Measurements from ENCODE around the gene TBC1D21.
A peak's percentile ranks its signal among the peaks of the same experiment; 100 is the strongest.

The TBC1D21 gene

GRCh38 chr15:73908822-73909122 is 35.4 kb downstream of the TBC1D21 start:
- no peak for DNase-seq (ENCODE audit: low spot score)

GRCh38 chr15:73909651-73910050 is 36.3 kb downstream of the TBC1D21 start:
- DNase-seq (ENCODE audit: low spot score) = no peak

- no peak for DNase-seq (ENCODE audit: low spot score)
Observed at GRCh38 chr15:73910522-73911303, 37.3 kb downstream of the TBC1D21 start.

GRCh38 chr15:73912030-73912596 is 38.7 kb downstream of the TBC1D21 start:
- DNase-seq (ENCODE audit: low spot score) = no peak

- no peak for DNase-seq (ENCODE audit: low spot score)
Observed at GRCh38 chr15:73914145-73914544, 40.8 kb downstream of the TBC1D21 start.

GRCh38 chr15:73915082-73915481 is 41.7 kb downstream of the TBC1D21 start:
- no peak for DNase-seq (ENCODE audit: low spot score)

- no peak for DNase-seq (ENCODE audit: low spot score)
Observed at GRCh38 chr15:73918784-73919183, 45.4 kb downstream of the TBC1D21 start.

- DNase-seq (ENCODE audit: low spot score) = no peak
Observed at GRCh38 chr15:73919706-73920105, 46.3 kb downstream of the TBC1D21 start.

GRCh38 chr15:73921254-73921925 is 48.0 kb downstream of the TBC1D21 start:
- DNase-seq (ENCODE audit: low spot score) = no peak

- peak; percentile 85 for DNase-seq (ENCODE audit: low spot score)
Observed at GRCh38 chr15:73922186-73923151, 49.1 kb downstream of the TBC1D21 start.

GRCh38 chr15:73923156-73923487 is 49.8 kb downstream of the TBC1D21 start:
- DNase-seq (ENCODE audit: low spot score) = no peak

GRCh38 chr15:73923488-73924164 is 50.3 kb downstream of the TBC1D21 start:
- no peak for DNase-seq (ENCODE audit: low spot score)

GRCh38 chr15:73924171-73924921 is 51.0 kb downstream of the TBC1D21 start:
- peak; percentile 86 for DNase-seq (ENCODE audit: low spot score)

GRCh38 chr15:73925848-73926218 is 52.5 kb downstream of the TBC1D21 start:
- no peak for DNase-seq (ENCODE audit: low spot score)

- DNase-seq (ENCODE audit: low spot score) = peak; percentile 94
Observed at GRCh38 chr15:73926219-73927002, 53.0 kb downstream of the TBC1D21 start, which contains the start of gene LOXL1. Gene LOXL1, plus strand, starts transcription at chr15:73926462. Its CDS starts 322 bp downstream, at chr15:73926784.

- peak; percentile 52 for DNase-seq (ENCODE audit: low spot score)
Observed at GRCh38 chr15:73927003-73927475, 53.7 kb downstream of the TBC1D21 start.

- DNase-seq (ENCODE audit: low spot score) = no peak
Observed at GRCh38 chr15:73927476-73928240, 54.3 kb downstream of the TBC1D21 start.

GRCh38 chr15:73928241-73928579 is 54.8 kb downstream of the TBC1D21 start:
- no peak for DNase-seq (ENCODE audit: low spot score)

- DNase-seq (ENCODE audit: low spot score) = peak; percentile 50
Observed at GRCh38 chr15:73928971-73929627, 55.7 kb downstream of the TBC1D21 start.
